UCSD-AML1 (cell line): ENCODE data around the gene PDXK.
"Not testable (repeated sequence)": the region's sequence is repeated elsewhere in the genome, so short reads cannot be mapped to it uniquely, and the experiment has no call there.

Experiments used
- DNase-seq: peaks from one replicate; lab custom pipeline; 2025; ENCODE audit not compliant: unreplicated experiment; lab: John Stamatoyannopoulos, UW

The PDXK gene

DNA sequence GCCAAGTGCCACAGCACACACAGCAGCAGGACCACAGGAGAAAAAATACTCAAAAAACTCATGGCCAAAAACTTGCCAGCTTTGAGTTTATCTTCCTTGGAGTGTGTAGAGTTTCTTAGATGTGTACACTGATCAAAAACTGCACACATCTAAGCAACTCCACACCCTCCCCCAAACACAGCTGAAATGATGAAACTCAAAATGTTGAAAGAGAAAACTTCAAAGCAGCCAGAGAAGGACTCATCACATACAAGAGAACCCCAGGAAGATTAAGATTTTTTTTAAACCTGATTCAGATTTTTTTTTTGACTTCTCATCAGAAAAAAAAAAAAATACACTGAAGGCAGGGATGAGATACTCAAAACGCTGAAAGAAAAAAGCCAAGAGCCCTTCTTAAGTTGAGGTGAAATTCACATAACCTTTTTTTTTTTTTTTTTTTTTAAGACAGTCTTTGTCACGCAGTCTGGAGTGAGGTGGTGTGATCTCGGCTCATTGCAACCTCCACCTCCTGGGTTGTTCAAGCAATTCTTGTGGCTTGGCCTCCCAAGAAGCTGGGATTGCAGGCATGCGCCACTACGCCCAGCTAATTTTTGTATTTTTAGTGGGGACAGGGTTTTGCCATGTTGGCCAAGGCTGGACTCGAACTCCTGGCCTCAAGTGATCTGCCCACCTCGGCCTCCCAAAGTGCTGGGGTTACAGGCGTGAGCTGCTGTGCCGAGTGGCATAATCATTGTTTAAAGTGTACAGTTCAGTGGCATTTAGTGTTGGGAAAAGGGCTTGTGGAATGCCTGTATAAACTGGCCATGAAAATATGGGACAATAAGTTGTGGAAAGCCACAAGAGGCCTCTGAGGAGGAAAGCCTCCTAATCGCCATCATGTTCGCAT is 20.9 kb upstream of the PDXK start:
- no peak for DNase-seq

DNA sequence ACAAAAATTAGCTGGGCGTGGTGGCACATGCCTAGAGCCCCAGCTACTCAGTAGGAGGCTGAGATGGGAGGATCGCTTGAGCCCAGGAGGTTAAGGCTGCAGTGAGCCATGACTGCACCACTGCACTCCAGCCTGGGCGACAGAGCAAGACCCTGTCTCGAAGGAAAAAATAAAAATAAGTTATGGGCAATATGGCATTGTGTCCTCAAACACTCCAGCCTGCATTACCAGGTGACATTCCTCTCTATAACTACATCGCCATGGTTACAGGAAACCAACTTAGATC is 19.5 kb upstream of the PDXK start:
- not testable (repeated sequence) for DNase-seq

DNA sequence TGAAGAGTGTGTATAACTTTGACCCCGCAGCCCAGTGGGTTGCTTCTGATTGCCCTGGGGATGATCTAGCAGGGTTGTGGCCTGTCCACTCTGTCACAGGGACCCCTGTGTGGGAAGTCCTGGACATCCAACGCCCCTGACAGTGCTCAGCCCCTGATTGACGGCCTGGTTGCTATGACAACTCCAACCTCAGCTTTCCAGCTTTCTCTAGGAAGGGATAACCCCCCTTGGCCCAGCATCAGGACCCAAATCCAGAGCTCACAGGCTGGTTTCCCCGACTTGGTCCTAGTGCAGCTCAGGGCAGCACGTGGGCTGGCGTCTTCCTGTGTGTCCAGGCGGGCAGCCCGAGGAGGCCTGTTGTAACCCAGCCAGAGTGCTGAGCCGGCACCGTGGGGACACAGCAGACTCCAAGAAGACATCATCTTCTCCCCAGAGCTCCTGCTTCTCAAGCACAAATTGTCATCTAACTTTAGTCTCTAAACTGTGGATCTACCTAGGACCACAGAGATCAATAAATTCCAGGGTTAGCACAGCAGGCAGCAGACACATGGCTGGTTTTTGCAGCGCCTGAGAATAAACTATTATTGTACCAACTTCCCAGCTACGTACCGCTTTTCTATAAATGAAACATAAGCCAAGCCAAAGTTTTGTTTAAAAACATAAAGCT is 18.9 kb upstream of the PDXK start:
- DNase-seq = no peak

DNA sequence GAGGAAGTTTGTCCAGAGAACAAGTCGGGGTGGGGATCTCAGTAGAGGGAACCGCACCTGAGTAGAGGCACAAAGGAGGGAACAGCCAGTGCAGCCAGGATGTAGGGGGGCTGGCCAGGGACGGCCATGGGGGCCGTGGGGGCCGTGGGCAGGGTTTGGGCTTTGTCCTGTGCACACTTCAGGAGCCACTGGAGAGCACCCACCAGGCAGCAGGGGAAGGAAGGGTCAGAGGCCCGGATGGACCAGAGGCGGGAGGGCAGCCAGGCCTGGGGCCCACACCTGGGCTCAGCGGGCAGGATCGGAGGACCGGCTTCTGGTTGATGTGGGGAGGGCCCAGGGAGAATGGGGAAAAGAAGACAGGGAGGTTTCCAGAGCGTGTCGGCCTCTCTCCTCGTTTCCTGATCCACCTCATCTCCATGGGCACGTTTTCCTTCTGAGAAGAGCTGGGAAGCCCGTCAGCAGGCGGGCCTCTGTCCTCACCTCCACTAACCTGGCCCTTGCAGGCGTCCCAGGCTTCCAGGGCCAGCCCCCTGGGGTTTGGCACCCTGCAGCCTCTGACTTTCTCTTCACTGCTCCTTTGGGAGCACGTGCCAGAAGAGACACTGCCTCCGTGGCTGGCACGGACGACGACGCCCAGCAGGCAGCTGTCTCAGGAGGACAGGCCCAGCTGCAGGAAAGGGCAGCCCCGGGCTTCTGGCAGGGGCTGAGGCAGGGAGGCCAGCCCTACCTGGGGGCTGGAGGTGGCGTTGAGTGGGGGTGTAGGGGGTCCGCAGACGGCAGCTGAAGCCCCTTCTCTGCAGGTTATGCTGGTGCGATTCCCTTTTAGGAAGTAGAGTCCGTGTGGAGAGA is 16.8 kb upstream of the PDXK start:
- no peak for DNase-seq

DNA sequence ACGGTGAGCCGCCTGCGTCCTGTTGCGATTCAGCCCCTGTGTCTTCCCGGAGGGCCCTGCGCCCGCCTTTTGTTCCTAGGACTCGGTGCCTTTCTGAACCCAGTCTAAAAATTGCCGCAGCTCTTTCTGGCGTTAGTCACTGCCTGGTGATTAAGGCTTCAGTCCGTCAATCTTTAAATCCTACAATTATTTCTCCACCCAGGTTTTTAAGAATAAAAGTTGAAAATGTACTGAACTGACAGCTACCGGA is 16.2 kb upstream of the PDXK start:
- DNase-seq = no peak

DNA sequence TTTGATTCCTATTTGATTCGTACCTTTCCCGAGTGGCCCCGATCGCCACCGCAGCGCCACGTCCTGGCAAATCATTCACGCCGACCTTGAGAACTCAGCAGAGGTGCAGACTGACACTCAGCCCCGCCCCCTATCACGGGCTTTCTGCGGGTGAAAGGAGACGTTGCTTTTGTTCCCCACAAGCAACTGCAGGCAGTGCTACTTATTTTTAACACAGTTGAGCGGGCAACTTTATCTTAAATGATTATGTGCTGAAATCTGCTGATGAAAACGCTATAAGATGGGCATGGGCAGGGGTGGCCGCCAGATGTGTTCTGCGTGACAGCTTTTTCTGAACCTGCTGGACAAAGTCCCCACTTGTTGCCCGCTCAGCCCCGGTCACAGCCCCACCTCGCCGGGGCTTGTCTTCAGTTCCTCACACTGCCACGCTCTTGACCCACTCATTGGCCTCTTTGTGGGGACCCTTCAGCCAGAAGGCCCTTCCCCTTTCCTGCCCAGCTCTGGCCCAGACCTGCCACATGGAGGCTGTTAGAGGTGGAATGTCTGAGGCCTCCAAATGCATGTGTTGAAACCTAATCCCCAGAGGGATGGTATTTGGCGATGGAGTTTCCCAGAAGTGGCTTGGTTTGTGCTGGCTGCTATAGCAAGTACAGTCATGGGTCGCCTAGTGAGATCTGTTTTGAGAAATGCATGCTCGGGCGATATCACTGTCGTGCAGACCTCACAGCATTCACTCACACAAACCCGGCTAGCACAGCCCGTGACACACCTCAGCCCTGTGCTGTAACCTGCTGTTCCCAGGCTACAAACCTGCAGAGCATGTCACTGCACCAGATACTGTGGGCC is 15.7 kb upstream of the PDXK start:
- no peak for DNase-seq

DNA sequence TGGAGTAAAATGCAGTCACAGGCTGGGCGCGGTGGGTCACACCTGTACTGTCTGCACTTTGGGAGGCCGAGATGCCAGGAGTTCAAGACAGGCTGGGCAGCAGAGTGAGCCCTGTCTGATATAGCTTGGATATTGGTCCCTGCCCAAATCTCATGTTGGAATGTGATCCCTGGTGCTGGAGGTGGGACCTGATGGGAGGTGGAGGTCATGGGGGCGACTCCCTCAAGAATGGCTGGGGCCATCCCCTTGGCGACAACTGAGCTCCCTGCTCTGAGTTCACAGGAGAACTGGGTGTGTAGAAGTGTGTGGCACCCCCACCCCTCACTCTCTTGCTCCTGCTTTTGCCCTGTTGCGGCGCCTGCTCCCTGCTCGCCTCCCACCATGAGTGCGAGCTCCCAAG is 11.5 kb upstream of the PDXK start:
- no peak for DNase-seq

DNA sequence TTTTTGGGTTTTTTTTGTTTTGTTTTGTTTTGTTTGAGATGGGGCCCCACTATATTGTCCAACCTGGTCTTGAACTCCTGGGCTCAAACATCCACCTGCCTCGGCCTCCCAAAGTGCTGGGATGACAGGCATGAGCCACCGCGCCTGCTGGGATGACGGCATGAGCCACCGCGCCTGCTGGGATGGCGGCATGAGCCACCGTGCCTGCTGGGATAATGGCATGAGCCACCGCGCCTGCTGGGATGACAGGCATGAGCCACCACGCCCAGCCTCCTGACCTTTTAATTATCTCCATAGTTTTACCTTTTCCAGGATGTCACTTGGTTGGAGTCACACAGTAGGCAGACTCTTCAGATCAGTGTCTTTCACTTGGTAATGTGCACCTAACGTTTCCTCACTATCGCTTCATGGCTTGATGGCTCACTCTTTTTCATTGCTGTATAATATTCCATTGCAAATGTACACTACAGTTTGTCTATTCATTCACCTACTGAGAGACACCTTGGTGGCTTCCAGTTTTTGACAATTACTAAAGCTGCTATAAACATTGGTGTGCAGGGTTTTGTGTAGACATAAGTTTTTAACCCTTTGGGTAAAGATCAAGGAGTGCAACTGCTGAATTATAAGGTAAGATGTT is 10.1 kb upstream of the PDXK start:
- DNase-seq = no peak

DNA sequence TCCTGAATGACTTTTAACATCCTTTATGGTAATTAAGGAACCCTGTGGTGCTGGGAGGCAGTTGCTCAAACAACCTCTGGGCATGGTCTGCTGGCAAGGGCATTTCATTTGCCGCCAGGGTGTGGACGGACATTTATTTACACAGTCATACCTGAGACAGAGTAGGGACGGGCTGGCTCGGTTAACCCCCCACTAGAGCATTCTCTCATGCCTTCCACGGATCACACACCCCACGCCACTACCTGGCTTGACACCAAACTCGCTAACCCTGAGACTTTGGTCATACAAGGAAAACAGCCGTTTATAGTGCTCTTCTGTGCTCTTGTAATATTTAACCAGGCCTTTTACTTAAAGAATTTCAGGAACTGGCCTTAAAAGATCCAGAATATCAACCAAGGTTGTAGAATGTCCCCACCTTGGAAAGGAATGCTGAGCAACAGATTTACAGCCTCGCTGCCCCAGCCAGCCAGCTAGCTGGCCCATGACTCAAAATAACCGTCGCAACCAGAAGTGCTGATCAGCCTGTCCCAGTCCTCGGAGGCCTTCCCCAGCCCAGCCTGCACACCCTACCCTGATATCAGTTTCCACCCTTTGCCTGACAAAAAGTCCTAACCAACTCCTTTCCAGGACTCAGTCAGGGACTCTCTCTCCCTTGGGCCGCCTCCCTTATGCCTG is 6.5 kb upstream of the PDXK start:
- DNase-seq = no peak

DNA sequence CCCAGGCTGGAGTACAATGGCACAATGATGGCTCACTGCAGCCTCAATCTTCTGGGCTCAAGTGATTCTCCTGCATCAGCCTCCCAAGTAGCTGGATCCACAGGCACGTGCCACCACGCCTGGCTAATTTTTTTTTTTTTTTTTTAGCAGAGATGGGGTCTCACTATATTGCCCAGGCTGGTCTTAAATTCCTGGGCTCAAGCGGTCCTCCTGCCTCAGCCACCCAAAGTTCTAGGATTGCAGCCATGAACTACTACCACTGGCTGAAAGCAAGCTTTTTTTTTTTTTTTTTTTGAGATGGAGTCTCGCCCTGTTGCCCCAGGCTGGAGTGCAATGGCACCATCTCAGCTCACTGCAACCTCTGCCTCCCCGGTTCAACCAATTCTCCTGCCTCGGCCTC is 5.8 kb upstream of the PDXK start:
- DNase-seq = not testable (repeated sequence)

DNA sequence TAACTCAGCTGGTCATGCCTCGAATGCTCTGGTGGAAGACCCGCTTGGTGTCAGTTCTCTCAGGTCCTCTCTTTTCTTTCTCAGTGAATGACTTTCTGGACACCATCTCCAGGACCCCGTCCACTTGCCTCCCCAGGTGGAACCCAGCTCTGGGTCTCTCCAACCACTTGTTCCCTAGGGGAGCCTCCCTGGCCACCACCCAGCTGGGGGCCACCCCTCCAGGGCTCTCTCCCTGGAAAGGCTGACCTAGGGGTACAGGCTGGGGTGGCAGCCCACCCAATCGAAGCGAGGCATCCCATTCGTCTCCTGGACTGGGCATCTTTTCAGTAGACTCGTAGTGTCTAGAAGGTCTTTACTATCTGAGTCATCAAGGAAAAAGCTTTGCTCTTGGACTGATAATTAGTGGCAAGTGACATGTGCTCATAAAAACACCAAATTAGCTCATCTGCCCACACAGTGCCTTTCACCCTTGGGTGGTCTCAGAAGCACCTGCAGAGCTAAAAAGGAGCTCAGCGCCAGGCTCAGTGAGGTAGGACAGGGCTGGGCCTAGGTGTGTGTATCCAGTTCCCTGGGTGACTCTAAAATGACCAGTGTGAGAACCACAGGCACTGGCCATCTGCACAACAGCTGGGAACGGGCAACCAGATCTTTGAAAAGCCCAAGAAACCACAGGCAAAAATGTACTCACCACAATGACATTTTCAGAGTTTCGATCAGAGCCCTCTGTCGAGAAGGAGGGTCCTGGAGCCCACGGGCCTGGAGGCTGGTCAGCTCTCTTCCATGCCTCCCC is 2.4 kb upstream of the PDXK start:
- DNase-seq = no peak

DNA sequence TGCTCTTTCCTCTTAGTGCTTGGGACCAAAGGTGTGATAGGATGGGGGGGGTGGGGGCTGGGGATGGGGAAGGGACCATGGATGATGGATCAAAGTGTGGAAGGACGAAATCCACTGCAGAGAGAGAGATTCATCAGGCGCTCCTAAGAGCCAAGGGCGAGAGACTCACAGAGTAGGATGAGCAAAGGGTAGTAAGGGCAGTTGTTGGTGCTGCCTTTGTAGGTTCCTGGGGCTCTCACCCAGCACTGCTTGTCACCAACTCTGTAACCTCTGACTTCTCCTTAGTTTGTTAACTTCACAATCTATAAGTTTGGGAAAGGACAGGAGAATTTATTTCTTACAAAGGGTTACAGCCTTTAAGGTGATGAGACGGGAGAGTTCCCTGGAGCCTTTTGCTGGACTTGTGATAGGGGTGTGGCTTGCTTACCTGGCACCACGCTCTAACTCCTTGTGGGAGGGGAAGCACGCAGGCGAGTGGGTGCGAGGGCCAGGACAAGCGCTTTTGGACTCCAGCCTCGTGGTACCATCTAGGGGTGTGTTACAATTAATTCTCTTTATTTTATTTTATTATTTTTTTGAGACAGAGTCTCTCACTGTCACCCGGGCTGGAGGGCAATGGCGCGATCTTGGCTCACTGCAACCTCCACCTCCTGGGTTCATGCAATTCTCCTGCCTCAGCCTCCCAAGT is 1.6 kb upstream of the PDXK start:
- no peak for DNase-seq

DNA sequence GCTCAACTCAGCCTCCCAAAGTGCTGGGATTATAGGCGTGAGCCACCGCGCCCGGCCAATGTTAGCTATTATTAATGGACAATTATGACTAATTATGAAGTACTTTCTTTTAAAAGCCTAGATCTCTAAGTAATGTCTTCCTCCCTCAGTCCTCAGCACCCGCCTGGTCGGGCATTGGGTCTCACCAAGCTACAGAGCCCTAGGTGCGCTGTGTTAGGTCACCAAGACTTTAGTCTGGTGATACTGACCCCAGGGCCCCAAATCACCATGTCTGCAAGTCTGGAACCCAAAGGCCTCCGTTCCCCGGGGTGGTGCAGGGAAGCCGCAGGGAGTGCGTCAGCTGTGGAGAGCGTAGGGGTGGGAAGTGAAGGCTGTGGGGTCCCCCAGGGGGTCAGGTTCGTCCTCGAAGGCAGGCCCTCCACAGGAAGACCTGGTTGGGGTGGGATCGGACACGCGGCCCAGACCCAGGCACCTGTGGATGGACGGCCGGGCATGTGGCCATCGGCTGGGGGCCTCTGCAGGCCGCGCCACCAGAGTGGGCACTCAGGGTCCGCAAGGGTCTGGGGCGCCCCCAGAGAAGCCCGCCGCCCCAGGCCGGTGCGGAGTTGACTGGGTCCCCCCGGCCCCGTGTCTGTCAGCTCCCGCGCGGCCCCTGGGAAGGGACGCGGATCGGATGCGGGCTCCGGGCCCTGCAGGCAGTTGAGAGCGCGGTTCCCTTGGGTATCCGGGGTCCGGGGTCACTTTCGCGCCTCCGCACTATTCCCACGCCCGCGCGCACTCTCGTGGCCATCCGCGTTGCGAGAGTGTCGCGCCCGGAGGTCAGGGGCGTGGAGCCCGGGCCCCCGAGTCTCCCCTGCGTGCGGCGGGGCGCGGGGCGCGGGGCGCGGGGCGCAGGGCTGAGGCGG is 710 bp upstream of the PDXK start:
- no peak for DNase-seq

DNA sequence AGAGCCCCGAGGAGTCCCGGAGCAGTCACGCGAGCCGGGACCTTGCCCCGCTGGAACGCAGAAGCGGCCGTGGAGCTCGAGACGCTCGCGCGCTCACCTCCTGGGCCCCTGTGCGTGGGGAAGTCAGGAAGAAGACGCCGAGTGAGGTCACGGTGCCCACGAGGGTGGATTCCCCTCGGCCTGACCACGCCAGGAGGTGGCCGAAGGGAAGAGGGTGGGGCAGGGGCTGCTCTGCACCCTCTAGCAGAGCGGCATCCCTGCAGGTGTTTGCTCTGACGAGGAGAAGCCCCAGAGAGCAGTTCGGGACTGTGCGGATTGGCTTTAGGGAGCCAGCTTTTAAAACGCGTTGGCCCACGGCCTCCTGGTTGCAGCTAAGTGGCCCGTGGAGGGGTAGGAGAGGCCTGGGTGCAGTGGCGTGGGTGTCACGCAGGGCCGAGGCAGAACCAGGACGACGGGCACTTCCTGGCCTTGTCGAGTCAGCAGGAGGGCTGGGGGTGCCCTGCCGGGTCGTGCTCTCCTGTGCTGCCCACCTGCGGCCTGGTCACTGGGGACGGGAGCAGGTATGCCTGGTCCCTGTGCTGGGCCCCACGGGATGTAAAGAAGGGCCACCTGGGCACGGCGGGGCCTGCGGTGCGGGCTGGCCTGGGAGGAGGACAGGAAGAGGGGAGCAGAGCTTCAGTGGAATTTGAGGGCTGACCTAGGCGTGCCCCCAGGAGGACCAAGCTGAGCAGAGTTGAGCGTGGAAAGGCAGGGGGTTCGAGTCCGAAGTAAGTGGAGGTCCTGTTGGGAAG is 1.0 kb downstream of the PDXK start:
- DNase-seq = no peak

DNA sequence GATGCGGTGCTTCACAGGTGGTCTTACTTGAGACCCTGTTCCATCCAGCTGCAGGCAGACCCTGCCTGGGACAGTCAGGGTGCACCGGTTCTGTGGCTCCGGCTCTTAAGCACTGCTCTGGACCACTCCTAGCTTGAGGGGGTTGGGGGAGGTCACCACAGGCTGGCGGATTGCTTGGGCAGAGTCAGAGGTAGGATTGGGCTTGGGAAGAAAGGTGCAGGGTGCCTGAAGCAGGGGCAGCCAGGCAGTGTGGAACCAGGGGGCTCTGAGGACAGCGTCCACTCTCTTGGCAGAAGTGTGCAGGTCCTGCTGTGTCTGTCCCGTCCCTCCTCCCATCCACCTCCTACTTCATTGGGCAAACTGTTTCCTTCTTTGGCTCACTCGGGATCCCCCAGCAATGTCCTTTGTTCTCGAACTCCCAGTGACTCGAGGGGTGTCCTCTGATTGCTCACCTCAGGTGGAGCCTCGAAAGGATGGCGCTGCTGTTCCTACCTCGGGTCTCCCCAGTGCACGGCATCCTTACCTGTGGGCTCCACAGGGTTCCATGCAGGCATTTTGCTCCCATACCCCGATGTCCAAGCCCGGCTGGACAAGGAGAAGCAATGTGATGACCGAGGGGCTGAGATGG is 1.7 kb downstream of the PDXK start:
- DNase-seq = no peak

DNA sequence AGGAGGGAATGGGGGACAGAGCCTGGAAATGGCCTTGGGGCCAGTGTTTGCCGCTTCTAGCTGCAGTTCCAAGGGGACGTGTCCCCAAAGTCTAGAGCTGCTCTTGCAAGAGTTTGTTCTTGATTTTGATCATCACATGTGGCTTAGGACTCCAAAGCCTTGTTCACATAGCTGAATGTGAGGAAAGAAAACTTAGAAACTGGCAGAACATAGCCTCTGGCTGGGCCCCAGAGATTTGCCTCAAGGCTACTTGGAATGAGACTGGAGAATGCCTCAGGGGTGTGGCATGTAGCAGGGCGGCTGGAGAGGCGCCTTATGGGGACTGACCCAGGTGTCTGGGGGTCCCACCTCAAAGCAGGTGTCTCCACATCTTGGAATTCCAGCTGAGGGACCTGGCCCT is 2.3 kb downstream of the PDXK start:
- no peak for DNase-seq

DNA sequence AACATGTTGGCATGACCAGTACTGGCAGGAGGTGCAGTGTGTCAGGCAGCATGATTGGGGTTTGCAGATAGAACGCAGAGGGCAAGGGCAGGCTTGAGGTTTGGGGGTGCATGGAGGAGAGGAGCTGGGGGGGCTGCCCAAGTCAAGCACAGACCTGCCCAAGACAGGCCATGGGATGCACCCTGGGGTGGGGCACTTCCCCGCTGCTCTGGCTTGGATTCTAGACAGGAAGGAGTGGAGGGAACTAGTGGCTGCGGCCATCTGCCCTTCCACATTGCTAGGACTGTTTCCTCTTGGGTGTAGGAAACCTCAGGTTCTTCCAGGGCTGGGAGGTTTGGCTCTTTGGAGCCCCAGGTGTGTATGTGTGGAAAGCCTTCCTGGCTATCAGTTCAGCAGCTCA is 3.0 kb downstream of the PDXK start:
- no peak for DNase-seq
